ACHN (cell line): ENCODE results near the gene HOMER1.
"Not testable (repeated sequence)": the region's sequence is repeated elsewhere in the genome, so short reads cannot be mapped to it uniquely, and the experiment has no call there.

ENCODE experiments used
- DNase-seq: peaks from one replicate; pipeline ENCODE4 v3.0.0-alpha.2; 2015
- in situ Hi-C: cut with HindIII; loops from 2 replicates; pipeline ENCODE4 v1.10.0; 2017; ENCODE audit warnings: low sequenced_read_pairs, low pct_ligation_motif_present, low pct_unique_long_range_greater_than_20kb

HOMER1 gene

GRCh38 chr5:79521156-79521555, 7.2 kb upstream of the HOMER1 start:
- no peak for DNase-seq
- in situ Hi-C loops = no loop called here

GRCh38 chr5:79518718-79519117, 4.8 kb upstream of the HOMER1 start:
- in situ Hi-C loops = no loop called here
- no peak for DNase-seq

- in situ Hi-C loops = no loop called here
- DNase-seq = no peak
Observed at GRCh38 chr5:79517601-79518000, 3.7 kb upstream of the HOMER1 start.

- no peak for DNase-seq
- in situ Hi-C loops = no loop called here
Observed at GRCh38 chr5:79516986-79517385, 3.1 kb upstream of the HOMER1 start.

- DNase-seq, in situ Hi-C loops: not testable (repeated sequence)
Observed at GRCh38 chr5:79516331-79516730, 2.4 kb upstream of the HOMER1 start.

- in situ Hi-C loops = no loop called here
Observed at GRCh38 chr5:79514391-79515105, 614 bp upstream of the HOMER1 start.

GRCh38 chr5:79513308-79513703, 628 bp downstream of the HOMER1 start:
- in situ Hi-C loops = no loop called here
- DNase-seq = no peak

More at GRCh38 chr5:79514391-79515105, 614 bp upstream of the HOMER1 start:
- peak; percentile 89 for DNase-seq

GRCh38 chr5:79512471-79513307, 1.2 kb downstream of the HOMER1 start:
- peak; percentile 24 for DNase-seq
- in situ Hi-C loops = no loop called here

GRCh38 chr5:79512049-79512448, 1.9 kb downstream of the HOMER1 start:
- in situ Hi-C loops = no loop called here
- no peak for DNase-seq

GRCh38 chr5:79510638-79511037, 3.3 kb downstream of the HOMER1 start:
- DNase-seq = no peak
- in situ Hi-C loops = no loop called here

GRCh38 chr5:79509244-79509885, 4.6 kb downstream of the HOMER1 start:
- in situ Hi-C loops = no loop called here
- DNase-seq = no peak

- DNase-seq = no peak
Observed at GRCh38 chr5:79508794-79509193, 5.1 kb downstream of the HOMER1 start.

GRCh38 chr5:79508354-79508753, 5.6 kb downstream of the HOMER1 start:
- in situ Hi-C loops = no loop called here
- no peak for DNase-seq

More at GRCh38 chr5:79508794-79509193, 5.1 kb downstream of the HOMER1 start:
- in situ Hi-C loops = no loop called here

GRCh38 chr5:79507251-79508205, 6.4 kb downstream of the HOMER1 start:
- in situ Hi-C loops = no loop called here
- DNase-seq = no peak

GRCh38 chr5:79505138-79505537, 8.8 kb downstream of the HOMER1 start:
- in situ Hi-C loops = no loop called here
- no peak for DNase-seq

GRCh38 chr5:79503794-79504495, 10.0 kb downstream of the HOMER1 start:
- in situ Hi-C loops = no loop called here

GRCh38 chr5:79499640-79500273, 14.2 kb downstream of the HOMER1 start:
- in situ Hi-C loops = no loop called here
- DNase-seq = no peak

More at GRCh38 chr5:79503794-79504495, 10.0 kb downstream of the HOMER1 start:
- no peak for DNase-seq
